ENCODE data around the gene PRM3.

Gene PRM3

DNA sequence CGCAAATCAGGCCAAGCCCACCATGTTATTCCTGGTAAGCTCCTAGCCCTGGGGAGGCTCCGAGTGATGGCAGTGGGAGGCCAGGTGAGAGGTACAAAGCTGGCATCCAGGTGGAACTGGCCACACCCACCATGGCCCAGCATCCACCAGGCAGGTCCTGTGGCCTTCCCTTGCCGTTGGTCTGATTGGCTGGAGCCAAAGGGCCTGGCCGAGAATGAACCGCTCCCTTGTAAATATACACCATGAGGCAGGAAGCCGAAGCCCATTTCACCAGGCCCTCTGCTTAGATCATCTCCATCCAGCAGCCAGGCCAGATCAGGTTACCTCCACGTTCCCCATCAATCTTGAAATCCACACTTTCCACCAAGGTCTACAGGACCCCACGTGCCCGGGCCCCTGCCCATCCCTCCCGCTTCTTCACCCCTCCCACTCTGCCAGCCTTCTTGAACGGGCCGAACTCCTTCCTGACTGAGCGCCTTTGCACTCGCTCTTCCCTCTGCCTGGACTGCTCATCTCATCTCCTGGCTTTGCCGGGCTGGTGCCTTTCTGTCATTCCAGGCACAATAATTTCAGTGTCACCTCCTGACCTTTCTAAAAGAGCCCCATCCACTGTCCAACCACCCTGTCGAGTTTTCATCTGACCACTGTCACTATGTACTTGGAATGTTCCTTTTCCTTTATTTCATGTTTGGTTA, 23.2 kb downstream of the PRM3 start:
- H3K4me3 ChIP-seq (ENCODE audit: low read depth, low read length): no peak overlapping the region
- TF ChIP-seq, protein P1, sequence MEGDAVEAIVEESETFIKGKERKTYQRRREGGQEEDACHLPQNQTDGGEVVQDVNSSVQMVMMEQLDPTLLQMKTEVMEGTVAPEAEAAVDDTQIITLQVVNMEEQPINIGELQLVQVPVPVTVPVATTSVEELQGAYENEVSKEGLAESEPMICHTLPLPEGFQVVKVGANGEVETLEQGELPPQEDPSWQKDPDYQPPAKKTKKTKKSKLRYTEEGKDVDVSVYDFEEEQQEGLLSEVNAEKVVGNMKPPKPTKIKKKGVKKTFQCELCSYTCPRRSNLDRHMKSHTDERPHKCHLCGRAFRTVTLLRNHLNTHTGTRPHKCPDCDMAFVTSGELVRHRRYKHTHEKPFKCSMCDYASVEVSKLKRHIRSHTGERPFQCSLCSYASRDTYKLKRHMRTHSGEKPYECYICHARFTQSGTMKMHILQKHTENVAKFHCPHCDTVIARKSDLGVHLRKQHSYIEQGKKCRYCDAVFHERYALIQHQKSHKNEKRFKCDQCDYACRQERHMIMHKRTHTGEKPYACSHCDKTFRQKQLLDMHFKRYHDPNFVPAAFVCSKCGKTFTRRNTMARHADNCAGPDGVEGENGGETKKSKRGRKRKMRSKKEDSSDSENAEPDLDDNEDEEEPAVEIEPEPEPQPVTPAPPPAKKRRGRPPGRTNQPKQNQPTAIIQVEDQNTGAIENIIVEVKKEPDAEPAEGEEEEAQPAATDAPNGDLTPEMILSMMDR (IDR thresholded peaks at IDR 0.05): no peak
- H3K27ac ChIP-seq: no peak overlapping the region

DNA sequence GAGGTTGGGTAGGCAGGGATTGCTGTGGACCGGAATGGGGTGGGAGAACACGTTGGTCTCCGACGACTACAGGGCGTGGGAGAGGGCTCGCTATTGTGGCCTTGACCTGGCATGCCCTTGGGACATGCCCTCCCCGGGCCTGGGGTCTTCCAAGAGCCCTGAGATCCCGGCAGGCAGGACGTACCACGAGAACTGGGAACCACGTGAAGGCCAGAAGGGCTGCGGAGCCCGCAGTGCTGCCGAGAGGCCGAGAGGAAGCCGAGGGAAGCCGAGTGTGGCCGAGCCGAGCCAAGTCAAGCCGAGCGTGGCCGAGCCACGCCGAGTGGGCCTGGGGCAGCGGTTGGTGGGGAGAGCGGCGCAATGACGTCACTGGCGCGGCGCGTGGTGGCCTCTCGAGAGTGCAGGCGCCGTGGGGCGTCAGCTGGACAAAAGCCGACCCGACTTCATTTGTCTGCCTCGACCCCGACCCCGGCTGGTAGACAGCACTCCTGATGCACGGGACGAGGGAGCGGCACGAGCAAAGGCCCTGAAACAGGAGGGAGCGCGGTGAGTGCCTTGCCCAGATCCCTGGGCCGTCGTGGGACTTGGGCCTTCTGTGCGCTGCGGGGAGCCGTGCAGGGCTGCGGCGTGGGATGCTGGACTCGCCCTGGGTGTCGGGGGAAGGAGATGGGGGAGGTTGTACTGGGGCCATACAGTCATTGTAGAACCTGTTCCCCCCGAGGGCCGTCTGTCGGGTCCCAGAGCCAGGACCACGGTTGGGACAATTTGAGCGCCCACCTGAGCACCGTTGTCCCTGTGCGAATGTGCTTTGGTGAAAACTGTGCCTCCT, 24.0 kb downstream of the PRM3 start:
- Histone ChIP-seq H3K4me2 (ENCODE audit: low read length) (no peak overlapping the region), H3K27ac (no peak overlapping the region), H3K36me3 (ENCODE audit: control insufficient read depth, insufficient read depth, low read length) (no peaks in the 10 kb centered on the region), H3K9ac (no peak overlapping the region), H3K79me2 (no peaks in the 10 kb centered on the region), H3K27me3 (ENCODE audit: control insufficient read depth, insufficient read depth, low read length) (no peaks in the 10 kb centered on the region), H3K4me1 (no peaks in the 10 kb centered on the region), H2AFZ (peak overlapping the region; percentile 56), H3K9me3 (ENCODE audit: control insufficient read depth, low read length) (no peaks in the 10 kb centered on the region), H3K4me3 (ENCODE audit: low read depth, low read length) (no peak overlapping the region)
- TF ChIP-seq, protein P1 (IDR thresholded peaks at IDR 0.05): no peak

More for the DNA sequence above, 23.2 kb downstream of the PRM3 start:
- Histone ChIP-seq H3K4me1 (no peaks in the 10 kb centered on the region), H3K79me2 (no peaks in the 10 kb centered on the region), H3K9ac (no peak overlapping the region), H3K9me3 (ENCODE audit: control insufficient read depth, low read length) (no peaks in the 10 kb centered on the region), H3K36me3 (ENCODE audit: control insufficient read depth, insufficient read depth, low read length) (no peaks in the 10 kb centered on the region), H3K4me2 (ENCODE audit: low read length) (no peak overlapping the region), H2AFZ (no peak overlapping the region), H3K27me3 (ENCODE audit: control insufficient read depth, insufficient read depth, low read length) (no peaks in the 10 kb centered on the region)

DNA sequence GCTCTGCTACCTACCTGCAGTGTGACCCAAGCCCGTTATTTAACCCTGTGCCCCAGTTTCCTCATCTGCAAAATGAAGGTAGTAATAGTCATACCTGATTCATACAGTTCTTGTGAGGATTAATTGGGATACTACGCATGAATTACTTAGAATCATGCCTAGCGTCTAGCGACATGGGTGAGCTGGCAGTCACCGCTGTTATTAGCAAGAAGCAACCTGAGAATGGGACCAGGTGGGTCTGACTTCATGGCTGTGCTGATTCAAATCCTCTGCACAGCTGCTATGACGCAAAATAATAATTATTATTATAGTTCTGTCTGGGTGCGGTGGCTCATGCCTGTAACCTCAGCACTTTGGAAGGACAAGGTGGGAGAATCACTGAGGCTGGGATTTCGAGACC, 25.3 kb downstream of the PRM3 start:
- no peak overlapping the region for H3K9ac ChIP-seq

DNA sequence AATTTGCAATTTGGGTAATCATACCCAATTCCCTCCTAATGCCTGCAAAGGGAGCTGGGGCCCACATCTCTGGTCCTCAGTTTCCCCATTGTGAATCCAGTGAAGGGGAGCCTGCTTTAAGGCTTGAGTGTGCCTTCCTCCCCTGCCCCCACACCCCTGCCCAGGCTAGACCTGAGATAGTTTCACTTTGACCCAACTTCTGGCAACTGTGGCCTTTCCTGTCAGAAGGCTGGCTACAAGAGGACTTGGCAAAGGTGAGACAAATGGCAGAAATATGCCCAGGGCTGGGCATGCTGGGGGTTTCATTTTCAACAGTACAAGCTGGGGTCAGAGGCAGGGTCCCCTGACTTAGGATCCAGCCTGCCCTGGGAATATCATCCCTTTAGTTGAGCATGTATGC, 27.4 kb downstream of the PRM3 start:
- H2AFZ ChIP-seq: no peak overlapping the region
- no peaks in the 10 kb centered on the region for H3K9me3 ChIP-seq (ENCODE audit: control insufficient read depth, low read length)
- H3K27me3 ChIP-seq (ENCODE audit: control insufficient read depth, insufficient read depth, low read length): no peaks in the 10 kb centered on the region
- H3K4me1 ChIP-seq: no peaks in the 10 kb centered on the region
- no peak overlapping the region for H3K4me2 ChIP-seq (ENCODE audit: low read length)
- H3K4me3 ChIP-seq (ENCODE audit: low read depth, low read length): no peak overlapping the region
- TF ChIP-seq, protein P1 (IDR thresholded peaks at IDR 0.05): no peak
- no peak overlapping the region for H3K27ac ChIP-seq
- no peaks in the 10 kb centered on the region for H3K79me2 ChIP-seq
- no peak overlapping the region for H3K9ac ChIP-seq
- H3K36me3 ChIP-seq (ENCODE audit: control insufficient read depth, insufficient read depth, low read length): no peaks in the 10 kb centered on the region

More for the DNA sequence above, 25.3 kb downstream of the PRM3 start:
- Histone ChIP-seq H3K27ac (no peak overlapping the region), H3K27me3 (ENCODE audit: control insufficient read depth, insufficient read depth, low read length) (no peaks in the 10 kb centered on the region), H3K4me2 (ENCODE audit: low read length) (no peak overlapping the region), H3K79me2 (no peaks in the 10 kb centered on the region), H2AFZ (no peak overlapping the region), H3K9me3 (ENCODE audit: control insufficient read depth, low read length) (no peaks in the 10 kb centered on the region), H3K36me3 (ENCODE audit: control insufficient read depth, insufficient read depth, low read length) (no peaks in the 10 kb centered on the region), H3K4me1 (no peaks in the 10 kb centered on the region), H3K4me3 (ENCODE audit: low read depth, low read length) (no peak overlapping the region)
- TF ChIP-seq, protein P1 (IDR thresholded peaks at IDR 0.05): no peak

Measured in parathyroid adenoma (tissue), 2 donors.